Fibroblast of villous mesenchyme (primary cell): ENCODE measurements around the gene TTLL11. TPM values are rescaled to one million over a fixed set of nuclear protein-coding genes. Genes with fewer than 3 reads are reported as not detected.

Experiments
- DNase-seq: peaks from one replicate; pipeline ENCODE4 v3.0.0-alpha.2; 2010; ENCODE audit warnings: low read depth
- H3K4me3 ChIP-seq: 2 replicates; pipeline ENCODE4 v1.5.1; 2011; ENCODE audit warnings: low read depth, mild to moderate bottlenecking, low read length
- total RNA-seq: library from RNA; depleted of rRNA; stranded (reverse); fragments of >200 nt; gene quantifications from 2 replicates; pipeline ENCODE4 v1.2.3, GENCODE V29; 2012
- TF ChIP-seq, protein P1 (sequence below): IDR thresholded peaks from 2 replicates; pipeline ENCODE4 v1.5.1; 2012; ENCODE audit warnings: low read depth, mild to moderate bottlenecking, low read length; ENCODE audit not compliant: insufficient read depth

Gene TTLL11
- total RNA-seq, 1 donor: 4.3 TPM

DNA sequence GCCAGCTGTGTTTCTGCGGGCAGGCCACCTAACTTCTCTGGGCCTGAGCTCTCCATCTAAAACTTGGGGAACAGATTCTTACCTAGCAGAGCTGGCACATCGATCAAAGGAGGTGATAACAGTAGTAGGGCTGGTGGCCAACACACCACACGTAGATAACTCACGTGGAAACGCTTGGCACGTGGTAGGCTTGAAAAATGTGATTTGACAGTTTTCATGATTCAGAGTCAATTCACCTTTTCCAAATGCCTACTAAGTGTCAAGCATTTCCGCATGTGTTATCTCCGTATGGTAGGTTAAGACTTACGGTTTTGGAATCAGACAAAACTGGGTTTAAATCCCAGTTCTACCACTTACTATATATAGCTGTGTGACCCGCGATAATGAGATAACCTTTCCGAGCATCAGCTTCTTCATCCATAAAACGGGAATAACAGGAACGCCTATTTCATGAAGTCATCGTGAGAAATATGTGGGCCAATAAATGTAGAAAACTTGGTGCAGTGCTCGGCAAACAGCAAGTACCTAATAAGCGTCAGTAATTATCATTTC lies 41.0 kb upstream of the TTLL11 start:
- TF ChIP-seq, protein P1, sequence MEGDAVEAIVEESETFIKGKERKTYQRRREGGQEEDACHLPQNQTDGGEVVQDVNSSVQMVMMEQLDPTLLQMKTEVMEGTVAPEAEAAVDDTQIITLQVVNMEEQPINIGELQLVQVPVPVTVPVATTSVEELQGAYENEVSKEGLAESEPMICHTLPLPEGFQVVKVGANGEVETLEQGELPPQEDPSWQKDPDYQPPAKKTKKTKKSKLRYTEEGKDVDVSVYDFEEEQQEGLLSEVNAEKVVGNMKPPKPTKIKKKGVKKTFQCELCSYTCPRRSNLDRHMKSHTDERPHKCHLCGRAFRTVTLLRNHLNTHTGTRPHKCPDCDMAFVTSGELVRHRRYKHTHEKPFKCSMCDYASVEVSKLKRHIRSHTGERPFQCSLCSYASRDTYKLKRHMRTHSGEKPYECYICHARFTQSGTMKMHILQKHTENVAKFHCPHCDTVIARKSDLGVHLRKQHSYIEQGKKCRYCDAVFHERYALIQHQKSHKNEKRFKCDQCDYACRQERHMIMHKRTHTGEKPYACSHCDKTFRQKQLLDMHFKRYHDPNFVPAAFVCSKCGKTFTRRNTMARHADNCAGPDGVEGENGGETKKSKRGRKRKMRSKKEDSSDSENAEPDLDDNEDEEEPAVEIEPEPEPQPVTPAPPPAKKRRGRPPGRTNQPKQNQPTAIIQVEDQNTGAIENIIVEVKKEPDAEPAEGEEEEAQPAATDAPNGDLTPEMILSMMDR: no peak
- no peak for DNase-seq
- H3K4me3 ChIP-seq: no peak overlapping the region

DNA sequence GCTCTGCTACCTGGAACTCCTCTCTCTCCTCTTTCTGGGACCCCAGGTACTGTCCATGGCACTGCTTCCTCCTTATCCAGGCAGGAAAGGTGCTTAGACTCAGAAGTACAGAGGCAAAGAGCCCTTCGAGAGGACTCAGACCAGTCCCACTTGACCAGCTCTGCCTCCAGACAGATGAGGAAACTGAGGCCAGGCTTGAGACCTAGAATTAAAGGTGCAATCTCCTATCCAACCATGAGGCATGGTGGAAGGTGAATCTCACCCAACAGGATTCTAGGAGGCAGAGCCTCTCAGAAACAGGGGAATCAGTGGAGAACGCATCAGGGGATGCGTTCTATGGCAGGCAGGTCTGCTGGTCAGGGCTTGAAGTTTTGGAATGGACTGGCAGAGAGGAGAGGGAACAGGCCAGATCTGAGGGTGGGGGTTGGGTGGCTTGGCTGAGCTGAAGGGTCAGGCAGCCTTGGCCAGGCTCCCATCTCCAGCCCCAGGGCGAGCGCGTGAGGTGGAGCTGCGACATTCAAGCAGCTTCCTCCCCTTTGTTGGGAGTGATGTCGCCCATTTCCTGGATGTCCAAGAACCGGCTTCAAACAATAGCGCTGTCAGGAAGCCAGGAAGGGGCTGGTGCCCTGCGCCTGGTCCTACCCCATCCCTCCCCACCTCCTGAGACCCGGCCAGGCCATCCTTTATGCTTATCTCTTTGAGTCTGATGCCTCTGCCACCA lies 40.3 kb upstream of the TTLL11 start:
- TF ChIP-seq, protein P1: no peak
- H3K4me3 ChIP-seq: no peak overlapping the region
- no peak for DNase-seq

DNA sequence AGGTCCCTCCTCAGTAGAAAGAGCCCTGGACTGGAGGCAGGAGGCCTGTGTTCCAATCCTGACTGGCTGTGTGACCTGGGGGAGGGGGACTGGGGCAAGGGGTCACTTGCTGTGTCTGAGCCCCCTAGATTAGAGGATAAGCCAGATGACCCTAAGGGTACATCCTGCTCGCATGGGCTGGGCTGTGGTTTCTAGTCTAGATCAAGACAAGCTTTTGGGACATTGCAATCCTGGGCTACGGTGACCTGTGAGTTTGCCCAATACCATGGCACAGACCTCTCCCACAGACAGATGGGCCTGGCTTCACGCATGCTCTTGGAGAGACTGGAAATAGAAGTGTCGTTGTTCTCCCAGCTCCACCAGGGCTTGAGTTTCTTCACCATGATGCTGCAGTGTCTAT lies 39.4 kb upstream of the TTLL11 start:
- DNase-seq: no peak
- TF ChIP-seq, protein P1: no peak
- H3K4me3 ChIP-seq: no peak overlapping the region

DNA sequence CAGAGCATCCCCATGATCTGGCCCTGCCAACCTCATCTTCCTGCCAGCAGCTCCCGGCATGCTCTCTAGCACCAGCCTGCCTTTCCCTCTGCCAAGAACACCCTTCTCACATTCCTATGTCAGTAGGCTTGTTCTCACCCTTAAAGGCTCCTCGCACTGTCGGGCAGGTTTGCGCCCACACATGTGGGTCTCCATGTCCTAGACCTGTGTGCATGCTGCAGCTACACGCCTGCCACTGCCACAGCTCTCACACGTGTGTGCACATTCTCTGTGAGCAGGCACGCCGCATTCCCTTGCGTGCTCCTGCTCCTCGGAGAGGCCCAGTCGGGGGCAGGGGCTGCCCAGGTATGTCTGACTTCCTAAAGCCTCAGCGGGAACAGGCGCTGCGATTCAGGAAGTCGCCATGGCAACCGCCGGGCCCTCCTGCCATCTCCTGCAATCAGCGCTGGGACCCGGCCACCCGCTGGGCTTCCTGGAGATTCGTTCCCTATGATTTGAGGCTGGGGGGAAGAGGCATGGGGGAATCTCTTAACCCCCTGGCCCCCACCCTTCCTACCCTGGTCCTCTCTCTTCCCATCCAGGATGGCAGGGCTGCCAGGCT lies 38.4 kb upstream of the TTLL11 start:
- H3K4me3 ChIP-seq: no peak overlapping the region
- TF ChIP-seq, protein P1: no peak
- DNase-seq: no peak

DNA sequence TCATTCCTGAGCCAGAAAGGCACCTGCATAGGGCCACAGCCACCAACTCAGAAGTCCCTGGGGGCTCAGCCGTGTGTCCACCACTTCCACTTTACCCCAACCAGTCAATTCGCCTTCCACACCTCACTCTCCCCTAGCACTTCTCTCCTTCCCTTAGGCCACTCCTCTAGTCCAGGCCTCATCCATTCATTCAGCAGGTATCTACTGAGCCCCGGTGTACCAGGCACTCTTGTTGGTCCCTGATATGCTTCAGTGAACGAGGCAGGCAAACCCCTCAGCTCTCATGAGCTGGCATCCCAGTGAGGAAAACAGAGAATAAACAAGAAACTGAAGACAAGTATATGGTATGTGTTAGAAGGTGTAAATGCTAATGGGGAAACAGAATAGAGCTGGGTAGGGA lies 37.7 kb upstream of the TTLL11 start:
- DNase-seq: no peak

DNA sequence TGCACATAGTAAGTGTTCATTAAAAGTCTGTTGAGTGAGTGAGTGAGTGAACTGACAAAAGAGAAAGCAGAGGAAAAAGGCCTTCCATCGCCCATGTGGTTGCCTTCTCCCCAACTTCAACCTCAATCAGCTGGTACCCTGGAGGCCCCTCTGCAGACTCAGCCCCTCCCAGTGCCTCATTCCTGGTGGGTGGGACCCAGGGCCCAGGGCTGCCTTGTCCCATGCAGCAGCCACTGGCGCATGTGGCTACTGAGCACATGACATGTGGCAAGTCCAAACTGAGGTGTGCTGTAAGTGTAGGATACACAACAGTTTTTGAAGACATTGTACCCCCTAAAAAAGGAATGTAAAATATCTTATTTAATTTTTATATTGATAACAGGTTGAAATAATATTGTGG lies 36.9 kb upstream of the TTLL11 start:
- H3K4me3 ChIP-seq: no peak overlapping the region
- TF ChIP-seq, protein P1: no peak
- DNase-seq: no peak

More for the DNA sequence above, 37.7 kb upstream of the TTLL11 start:
- TF ChIP-seq, protein P1: no peak
- no peak overlapping the region for H3K4me3 ChIP-seq
